IgD-negative memory B cell (primary cell): ENCODE measurements around the gene NCCRP1. TPM values are rescaled to one million over a fixed set of nuclear protein-coding genes. Genes with fewer than 3 reads are reported as not detected.

Experiments used
- H3K27ac Mint-ChIP-seq, 3 donors: one replicate each; pipeline ENCODE4 v1.8.0; 2020 to 2022; ENCODE audit warnings: mild to moderate bottlenecking in 3 of 3, mixed read lengths in 3 of 3, moderate library complexity in 1 of 3
- H3K27me3 Mint-ChIP-seq: one replicate; pipeline ENCODE4 v1.8.0; 2021; ENCODE audit warnings: mixed read lengths
- H3K36me3 Mint-ChIP-seq: one replicate; pipeline ENCODE4 v1.8.0; 2020; ENCODE audit warnings: mild to moderate bottlenecking, mixed read lengths
- H3K4me1 Mint-ChIP-seq, 3 donors: one replicate each; pipeline ENCODE4 v1.8.0; 2020 to 2022; ENCODE audit warnings: mixed read lengths in 3 of 3, mild to moderate bottlenecking in 1 of 3
- H3K4me3 Mint-ChIP-seq, 4 donors: one replicate each; pipeline ENCODE4 v1.8.0; 2020 to 2022; ENCODE audit warnings: mild to moderate bottlenecking in 4 of 4, mixed read lengths in 4 of 4, moderate library complexity in 3 of 4
- H3K9me3 Mint-ChIP-seq, 3 donors: one replicate each; pipeline ENCODE4 v1.8.0; 2020 to 2021; ENCODE audit warnings: mixed read lengths in 3 of 3, mild to moderate bottlenecking in 1 of 3
- polyA plus RNA-seq: library from polyadenylated mRNA; unstranded; fragments of 300-500 nt; fragmentation: Illumina TruSeq; gene quantifications from one replicate; pipeline ENCODE4 v1.2.3, GENCODE V29; 2021

NCCRP1 gene
- polyA plus RNA-seq, 1 donor from 2014 or later = not detected

DNA sequence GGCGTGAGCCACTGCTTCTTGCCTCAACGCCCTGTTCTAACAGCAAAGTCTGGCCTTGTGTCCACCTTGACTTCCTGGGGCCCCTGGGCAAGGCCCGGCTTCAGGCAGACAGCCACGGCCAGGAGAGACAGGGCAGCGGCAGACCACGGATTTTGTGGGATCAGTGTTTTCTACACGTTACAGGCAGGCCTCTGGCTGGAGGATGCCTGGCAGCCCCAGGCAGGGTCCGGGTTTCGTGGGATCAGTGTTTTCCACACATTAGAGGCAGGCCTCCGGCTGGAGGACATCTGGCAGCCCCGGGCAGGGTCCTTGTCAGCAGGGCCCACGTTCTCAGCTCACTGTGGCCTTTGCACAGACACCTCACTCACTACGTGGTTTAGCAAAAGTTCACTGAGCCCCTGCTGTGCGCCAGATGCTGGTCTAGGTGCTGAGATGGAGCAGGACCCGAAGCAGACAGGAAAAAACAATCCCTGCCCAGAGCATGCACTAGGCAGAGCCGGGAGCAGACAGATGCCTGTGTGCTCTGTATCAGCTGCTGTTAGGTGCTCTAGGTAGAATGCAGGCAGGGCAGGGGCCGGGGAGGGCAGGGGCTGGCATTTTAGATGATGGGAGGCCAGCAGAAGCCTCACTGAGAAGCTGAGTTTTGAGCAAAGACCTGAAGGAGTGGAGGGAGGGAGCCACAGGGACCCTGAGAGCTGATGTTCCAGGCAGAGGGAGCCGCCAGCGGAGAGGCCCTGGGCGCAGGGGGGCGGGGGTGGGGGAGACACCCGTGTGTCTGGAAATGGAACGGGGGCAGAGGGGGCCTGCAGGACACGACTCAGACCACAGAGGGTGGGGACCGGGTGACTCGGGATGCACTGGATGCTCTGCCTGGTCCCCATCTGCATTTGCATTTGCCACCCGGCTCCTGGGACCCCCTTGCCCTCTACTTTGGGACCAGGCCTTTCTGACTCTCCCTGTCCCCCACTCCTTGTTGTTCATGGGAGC, 25.0 kb upstream of the NCCRP1 start:
- Mint-ChIP-seq H3K9me3 (no peaks in the 10 kb centered on the region), H3K36me3 (peaks cover 2% of the 10 kb centered on the region), H3K27me3 (no peaks in the 10 kb centered on the region), H3K27ac (no peak overlapping the region), H3K4me1 (no peaks in the 10 kb centered on the region), H3K4me3 (no peak overlapping the region)

DNA sequence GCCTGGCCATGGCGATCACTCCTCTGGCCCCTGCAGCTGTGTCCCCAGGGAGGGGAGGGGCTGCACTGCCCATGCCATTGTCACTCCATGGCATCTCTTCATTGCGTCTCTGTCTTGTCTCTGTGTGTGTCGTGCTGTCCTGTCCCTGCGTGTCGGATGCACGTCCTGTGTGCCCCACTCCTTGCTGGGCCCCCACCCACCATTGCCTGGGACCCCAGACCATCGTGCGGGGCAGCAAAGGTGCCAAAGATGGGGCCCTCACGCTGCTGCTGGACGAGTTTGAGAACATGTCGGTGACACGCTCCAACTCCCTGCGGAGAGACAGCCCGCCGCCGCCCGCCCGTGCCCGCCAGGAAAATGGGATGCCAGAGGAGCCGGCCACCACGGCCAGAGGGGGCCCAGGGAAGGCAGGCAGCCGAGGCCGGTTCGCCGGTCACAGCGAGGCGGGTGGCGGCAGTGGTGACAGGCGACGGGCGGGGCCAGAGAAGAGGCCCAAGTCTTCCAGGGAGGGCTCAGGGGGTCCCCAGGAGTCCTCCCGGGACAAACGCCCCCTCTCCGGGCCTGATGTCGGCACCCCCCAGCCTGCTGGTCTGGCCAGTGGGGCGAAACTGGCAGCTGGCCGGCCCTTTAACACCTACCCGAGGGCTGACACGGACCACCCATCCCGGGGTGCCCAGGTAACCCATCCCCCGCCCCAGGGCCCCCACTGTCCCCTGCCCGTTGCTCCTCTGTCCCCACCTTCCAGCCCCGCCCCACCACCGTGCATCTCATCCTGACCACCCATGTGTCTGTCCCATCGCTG, 23.9 kb upstream of the NCCRP1 start:
- no peak overlapping the region for H3K4me3 Mint-ChIP-seq
- H3K27ac Mint-ChIP-seq = no peak overlapping the region
- H3K36me3 Mint-ChIP-seq = peaks cover 2% of the 10 kb centered on the region
- no peaks in the 10 kb centered on the region for H3K27me3 Mint-ChIP-seq
- no peaks in the 10 kb centered on the region for H3K4me1 Mint-ChIP-seq
- H3K9me3 Mint-ChIP-seq = no peaks in the 10 kb centered on the region

DNA sequence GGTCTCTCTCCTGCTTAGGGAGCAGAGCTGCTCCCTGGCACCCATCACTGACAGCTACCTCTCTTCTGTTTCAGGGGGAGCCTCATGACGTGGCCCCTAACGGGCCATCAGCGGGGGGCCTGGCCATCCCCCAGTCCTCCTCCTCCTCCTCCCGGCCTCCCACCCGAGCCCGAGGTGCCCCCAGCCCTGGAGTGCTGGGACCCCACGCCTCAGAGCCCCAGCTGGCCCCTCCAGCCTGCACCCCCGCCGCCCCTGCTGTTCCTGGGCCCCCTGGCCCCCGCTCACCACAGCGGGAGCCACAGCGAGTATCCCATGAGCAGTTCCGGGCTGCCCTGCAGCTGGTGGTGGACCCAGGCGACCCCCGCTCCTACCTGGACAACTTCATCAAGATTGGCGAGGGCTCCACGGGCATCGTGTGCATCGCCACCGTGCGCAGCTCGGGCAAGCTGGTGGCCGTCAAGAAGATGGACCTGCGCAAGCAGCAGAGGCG, 23.2 kb upstream of the NCCRP1 start:
- H3K9me3 Mint-ChIP-seq = no peaks in the 10 kb centered on the region
- no peaks in the 10 kb centered on the region for H3K4me1 Mint-ChIP-seq
- H3K4me3 Mint-ChIP-seq = no peak overlapping the region
- H3K27ac Mint-ChIP-seq = no peak overlapping the region
- peaks cover 2% of the 10 kb centered on the region for H3K36me3 Mint-ChIP-seq
- H3K27me3 Mint-ChIP-seq = no peaks in the 10 kb centered on the region

DNA sequence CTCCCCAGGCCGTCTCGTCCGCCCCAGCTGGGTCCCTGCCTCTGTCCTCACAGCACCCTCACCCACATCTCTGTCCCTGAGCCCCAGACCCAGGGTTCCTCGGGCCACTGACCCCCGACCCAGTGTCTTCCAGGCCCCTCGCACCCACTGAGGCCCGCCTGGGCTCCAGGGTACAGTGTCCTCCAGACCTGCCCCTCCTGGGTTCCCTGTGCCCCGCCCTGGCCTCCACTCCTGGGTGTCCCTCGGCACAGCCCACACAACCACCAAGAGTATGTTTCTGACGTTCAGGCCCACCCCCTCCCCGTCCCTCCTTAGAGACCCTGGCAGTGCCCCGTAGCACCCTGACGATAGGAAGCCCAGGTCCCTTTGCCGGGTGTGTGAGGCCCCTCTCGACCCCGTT, 22.6 kb upstream of the NCCRP1 start:
- Mint-ChIP-seq H3K27me3 (no peaks in the 10 kb centered on the region), H3K36me3 (peaks cover 4% of the 10 kb centered on the region), H3K27ac (no peak overlapping the region), H3K4me1 (no peaks in the 10 kb centered on the region), H3K4me3 (no peak overlapping the region), H3K9me3 (no peaks in the 10 kb centered on the region)

DNA sequence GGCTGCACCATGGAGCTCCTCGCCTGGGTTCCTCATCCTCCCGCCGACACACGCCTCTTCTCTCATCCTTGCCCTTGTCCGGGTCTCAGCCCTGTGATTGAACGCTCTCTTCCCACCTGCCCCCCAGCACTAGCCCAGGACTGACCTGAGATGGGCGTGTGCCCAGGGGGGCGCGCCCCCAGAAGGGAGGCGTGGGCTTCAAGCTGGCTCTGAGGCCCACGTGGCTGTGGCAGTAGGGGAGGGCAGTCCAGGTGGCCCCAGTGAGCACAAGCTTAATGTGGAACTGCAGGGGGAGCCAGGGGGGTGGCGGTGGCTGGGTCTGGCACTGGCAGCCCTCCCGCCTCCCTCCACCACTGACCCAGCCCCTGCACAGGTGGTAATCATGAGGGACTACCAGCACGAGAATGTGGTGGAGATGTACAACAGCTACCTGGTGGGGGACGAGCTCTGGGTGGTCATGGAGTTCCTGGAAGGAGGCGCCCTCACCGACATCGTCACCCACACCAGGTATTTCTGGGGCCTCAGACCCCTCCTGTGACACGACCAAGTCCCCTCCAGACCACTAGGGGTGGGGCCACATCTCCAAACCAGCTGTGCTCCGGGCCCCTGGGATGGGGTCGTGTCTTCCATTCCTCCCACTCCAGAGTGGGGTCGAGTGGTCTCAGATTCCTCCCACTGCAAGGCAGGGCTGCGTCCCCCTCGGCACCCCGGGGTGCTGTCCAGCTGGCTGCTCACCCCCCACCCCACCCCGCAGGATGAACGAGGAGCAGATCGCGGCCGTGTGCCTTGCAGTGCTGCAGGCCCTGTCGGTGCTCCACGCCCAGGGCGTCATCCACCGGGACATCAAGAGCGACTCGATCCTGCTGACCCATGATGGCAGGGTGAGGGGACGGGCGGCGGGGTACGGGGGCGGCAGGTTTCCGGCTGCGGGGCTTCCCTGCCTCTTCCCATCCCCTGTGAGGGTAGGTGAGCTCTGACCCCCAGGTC, 21.9 kb upstream of the NCCRP1 start:
- H3K4me3 Mint-ChIP-seq = no peak overlapping the region
- peaks cover 4% of the 10 kb centered on the region for H3K36me3 Mint-ChIP-seq
- H3K9me3 Mint-ChIP-seq = no peaks in the 10 kb centered on the region
- no peaks in the 10 kb centered on the region for H3K4me1 Mint-ChIP-seq
- no peaks in the 10 kb centered on the region for H3K27me3 Mint-ChIP-seq
- H3K27ac Mint-ChIP-seq = no peak overlapping the region

DNA sequence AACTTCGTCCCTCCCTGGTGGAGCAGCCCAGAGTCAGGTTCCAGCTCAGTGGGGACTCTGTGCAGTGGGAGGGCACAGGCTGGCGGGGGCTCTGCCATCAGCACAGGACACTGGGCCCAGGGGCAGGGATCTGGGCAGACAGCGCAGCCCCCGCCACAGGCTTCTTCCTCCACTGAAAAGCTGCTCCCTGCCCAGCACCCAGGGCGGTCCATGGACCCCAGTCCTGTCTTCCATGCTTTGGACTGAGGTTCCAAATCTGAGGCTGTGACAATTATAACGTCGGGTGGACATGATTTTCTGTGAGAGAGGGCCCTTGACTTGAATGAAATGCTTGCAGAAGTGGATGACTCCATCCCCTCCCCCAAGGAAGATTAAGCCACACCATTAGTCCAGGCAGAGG, 21.2 kb upstream of the NCCRP1 start:
- Mint-ChIP-seq H3K4me3 (no peak overlapping the region), H3K27ac (no peak overlapping the region), H3K9me3 (no peaks in the 10 kb centered on the region), H3K36me3 (peaks cover 4% of the 10 kb centered on the region), H3K27me3 (no peaks in the 10 kb centered on the region), H3K4me1 (no peaks in the 10 kb centered on the region)

DNA sequence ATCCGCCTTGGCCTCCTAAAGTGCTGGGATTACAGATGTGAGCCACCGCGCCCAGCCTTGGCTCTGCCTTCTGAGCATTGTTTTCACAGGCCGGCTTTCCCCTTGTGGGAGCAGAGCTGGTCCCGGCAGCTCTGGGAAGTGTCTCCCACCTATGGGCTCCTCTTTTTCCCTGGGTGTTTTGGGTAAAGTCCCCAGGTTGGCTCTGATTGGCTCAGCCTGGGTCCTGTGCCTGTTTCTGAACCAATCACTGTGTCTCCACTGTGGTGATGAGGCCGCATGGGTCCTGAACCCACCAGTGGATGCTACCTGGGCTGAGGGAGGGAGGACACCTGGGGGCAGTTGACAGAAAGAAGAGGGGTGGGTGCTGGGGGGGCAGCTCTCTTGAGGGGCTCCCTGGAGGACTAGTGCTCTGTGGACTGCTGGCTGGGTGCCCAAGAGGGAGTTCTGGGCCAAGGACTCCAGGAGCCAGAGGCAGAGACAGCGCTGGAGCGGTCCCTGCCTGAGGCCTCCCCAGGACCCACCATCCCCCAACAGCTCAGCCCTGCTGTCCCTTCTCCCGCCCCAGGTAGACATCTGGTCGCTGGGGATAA, 19.6 kb upstream of the NCCRP1 start:
- peaks cover 4% of the 10 kb centered on the region for H3K36me3 Mint-ChIP-seq
- no peaks in the 10 kb centered on the region for H3K27me3 Mint-ChIP-seq
- H3K4me3 Mint-ChIP-seq = no peak overlapping the region
- H3K4me1 Mint-ChIP-seq = no peaks in the 10 kb centered on the region
- H3K27ac Mint-ChIP-seq = no peak overlapping the region
- H3K9me3 Mint-ChIP-seq = no peaks in the 10 kb centered on the region

DNA sequence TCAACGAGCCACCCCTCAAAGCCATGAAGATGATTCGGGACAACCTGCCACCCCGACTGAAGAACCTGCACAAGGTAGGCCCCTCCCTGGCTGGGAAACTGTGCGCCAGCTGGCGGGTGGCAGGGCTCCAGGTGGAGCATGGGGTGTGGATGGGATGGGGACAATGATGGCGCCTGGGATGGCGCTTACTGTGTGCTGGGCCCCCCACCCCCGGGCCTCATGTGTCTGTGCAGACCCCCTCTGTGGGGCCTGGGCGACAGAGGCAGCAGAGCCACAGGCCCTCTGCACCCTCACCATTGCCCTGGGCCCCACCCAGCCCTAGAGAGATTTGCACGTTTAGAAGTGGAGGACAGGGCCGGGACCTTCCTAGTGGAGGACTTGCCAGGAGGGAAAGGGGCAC, 19.0 kb upstream of the NCCRP1 start:
- no peak overlapping the region for H3K27ac Mint-ChIP-seq
- no peaks in the 10 kb centered on the region for H3K4me1 Mint-ChIP-seq
- no peaks in the 10 kb centered on the region for H3K9me3 Mint-ChIP-seq
- H3K4me3 Mint-ChIP-seq = peak overlapping the region in 1 of 4 donors; percentile 12
- peaks cover 4% of the 10 kb centered on the region for H3K36me3 Mint-ChIP-seq
- H3K27me3 Mint-ChIP-seq = no peaks in the 10 kb centered on the region

DNA sequence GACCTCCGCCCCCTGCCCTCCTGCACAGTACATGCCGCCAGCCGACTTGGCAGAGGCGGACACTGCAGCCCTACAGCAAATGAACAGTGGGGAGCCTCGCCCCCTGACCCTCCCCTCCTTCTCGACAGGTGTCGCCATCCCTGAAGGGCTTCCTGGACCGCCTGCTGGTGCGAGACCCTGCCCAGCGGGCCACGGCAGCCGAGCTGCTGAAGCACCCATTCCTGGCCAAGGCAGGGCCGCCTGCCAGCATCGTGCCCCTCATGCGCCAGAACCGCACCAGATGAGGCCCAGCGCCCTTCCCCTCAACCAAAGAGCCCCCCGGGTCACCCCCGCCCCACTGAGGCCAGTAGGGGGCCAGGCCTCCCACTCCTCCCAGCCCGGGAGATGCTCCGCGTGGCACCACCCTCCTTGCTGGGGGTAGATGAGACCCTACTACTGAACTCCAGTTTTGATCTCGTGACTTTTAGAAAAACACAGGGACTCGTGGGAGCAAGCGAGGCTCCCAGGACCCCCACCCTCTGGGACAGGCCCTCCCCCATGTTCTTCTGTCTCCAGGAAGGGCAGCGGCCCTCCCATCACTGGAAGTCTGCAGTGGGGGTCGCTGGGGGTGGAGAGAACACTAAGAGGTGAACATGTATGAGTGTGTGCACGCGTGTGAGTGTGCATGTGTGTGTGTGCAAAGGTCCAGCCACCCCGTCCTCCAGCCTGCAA, 18.3 kb upstream of the NCCRP1 start:
- Mint-ChIP-seq H3K36me3 (peaks cover 4% of the 10 kb centered on the region), H3K4me3 (no peak overlapping the region), H3K27me3 (no peaks in the 10 kb centered on the region), H3K4me1 (no peaks in the 10 kb centered on the region), H3K27ac (no peak overlapping the region), H3K9me3 (no peaks in the 10 kb centered on the region)

DNA sequence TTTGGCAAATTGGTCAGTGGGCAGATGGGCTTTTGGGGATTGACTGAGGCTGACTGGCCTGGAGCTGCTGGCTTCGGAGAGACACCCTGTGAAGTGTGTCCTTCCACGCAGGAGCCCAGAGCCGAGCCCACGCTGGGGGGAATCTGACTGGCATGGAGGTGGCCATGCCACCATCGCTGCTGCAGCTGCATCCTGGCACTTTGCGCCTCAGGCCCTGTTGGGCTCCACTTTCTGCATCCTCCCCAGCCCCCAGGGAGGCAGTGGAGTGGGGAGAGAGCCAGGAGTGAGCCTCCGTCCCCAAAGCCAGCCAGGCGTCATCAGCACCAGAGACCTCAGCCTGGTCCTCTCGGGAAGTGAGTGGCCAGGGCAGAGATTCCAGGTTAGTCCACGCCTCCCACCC, 17.0 kb upstream of the NCCRP1 start:
- no peak overlapping the region for H3K4me3 Mint-ChIP-seq
- no peaks in the 10 kb centered on the region for H3K27me3 Mint-ChIP-seq
- H3K4me1 Mint-ChIP-seq = no peaks in the 10 kb centered on the region
- no peaks in the 10 kb centered on the region for H3K9me3 Mint-ChIP-seq
- H3K27ac Mint-ChIP-seq = no peak overlapping the region
- H3K36me3 Mint-ChIP-seq = peaks cover 4% of the 10 kb centered on the region

DNA sequence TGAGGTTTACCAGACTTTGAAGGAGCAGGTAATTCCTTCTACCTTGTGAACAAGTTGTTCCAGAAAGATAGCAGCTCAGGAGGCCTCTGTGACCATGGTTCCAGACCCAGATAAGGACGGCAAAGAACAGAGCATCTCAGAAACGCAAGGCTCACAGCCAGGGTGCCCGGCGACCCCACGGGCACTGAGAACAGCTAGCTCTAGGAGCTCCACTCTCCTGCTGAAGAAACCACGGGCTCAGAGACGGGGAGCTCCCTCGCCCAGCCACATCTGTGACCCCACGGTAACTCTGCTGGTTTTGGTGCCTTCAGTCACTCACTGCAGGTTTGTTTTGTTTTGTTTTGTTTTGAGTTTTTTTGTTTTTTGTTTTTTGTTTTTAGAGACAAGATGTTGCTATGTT, 16.0 kb upstream of the NCCRP1 start:
- Mint-ChIP-seq H3K27ac (no peak overlapping the region), H3K4me3 (no peak overlapping the region), H3K9me3 (no peaks in the 10 kb centered on the region), H3K4me1 (no peaks in the 10 kb centered on the region), H3K36me3 (peaks cover 3% of the 10 kb centered on the region), H3K27me3 (no peaks in the 10 kb centered on the region)

DNA sequence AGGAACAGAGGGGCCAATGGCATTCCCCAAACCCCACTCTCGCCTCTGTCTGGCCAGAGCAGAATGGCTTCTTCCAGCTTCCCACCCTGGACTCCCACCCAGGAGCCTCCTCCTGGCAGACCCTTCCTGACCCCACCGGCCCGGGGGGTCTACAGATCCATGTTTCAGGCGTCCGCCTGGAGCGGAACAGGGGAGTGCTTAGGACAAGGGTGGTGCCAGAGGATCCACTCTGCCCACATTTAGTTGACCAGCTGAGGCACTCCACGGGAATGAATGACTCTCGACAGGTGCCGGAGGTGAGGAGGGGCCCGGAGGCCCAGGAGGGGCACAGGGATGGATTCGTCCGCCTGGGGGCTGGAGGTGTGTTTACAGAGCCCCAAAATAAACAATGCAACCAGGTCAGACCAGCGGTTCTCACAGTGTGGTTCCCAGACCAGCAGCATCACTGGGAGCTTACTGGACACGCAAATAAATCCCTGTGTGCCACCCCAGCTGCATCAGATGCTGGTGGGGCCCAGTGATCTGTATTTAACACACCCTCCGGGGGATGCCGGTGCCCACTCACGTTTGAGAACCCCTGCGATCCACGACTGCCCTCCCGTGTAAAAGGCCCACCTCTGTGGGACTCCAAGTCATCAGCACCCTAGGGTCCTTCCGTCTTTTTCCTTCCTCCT, 15.1 kb upstream of the NCCRP1 start:
- Mint-ChIP-seq H3K27me3 (peaks cover 1% of the 10 kb centered on the region), H3K27ac (no peak overlapping the region), H3K9me3 (no peaks in the 10 kb centered on the region), H3K4me1 (no peaks in the 10 kb centered on the region), H3K4me3 (no peak overlapping the region), H3K36me3 (peaks cover 2% of the 10 kb centered on the region)

DNA sequence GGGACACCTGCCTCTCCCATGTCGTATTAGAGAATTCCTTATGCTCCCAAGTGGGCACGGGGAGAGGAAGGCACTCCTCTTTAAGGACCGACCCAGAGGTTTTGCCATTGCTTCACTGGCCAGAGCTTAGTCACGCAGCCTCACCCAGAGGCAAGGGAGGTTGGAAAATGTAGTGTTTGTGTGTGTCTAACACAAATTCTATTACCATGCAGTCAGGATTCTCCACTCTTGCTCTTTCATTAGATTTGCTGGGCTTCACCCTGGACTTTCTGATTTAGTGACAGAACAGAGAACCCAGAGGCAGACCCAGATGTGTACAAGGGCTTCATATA, 14.6 kb upstream of the NCCRP1 start:
- Mint-ChIP-seq H3K4me1 (no peaks in the 10 kb centered on the region), H3K4me3 (no peak overlapping the region), H3K9me3 (no peaks in the 10 kb centered on the region), H3K27me3 (peaks cover 1% of the 10 kb centered on the region), H3K36me3 (peaks cover 2% of the 10 kb centered on the region), H3K27ac (no peak overlapping the region)
